HG02642 (cell line): Measurements from ENCODE around the gene CDC45.
A peak's percentile ranks its signal among the peaks of the same experiment; 100 is the strongest.

Experiments
- ATAC-seq: cut with Tn5 transposase; IDR thresholded peaks from one replicate; pipeline ENCODE4 v1.9.1; 2021; ENCODE audit warnings: mild to moderate bottlenecking; ENCODE audit not compliant: unreplicated experiment, poor library complexity

CDC45 gene

GRCh38 chr22:19466848-19467752 lies 12.6 kb upstream of the CDC45 start:
- no peak for ATAC-seq

GRCh38 chr22:19467912-19468311 lies 11.8 kb upstream of the CDC45 start:
- ATAC-seq = no peak

DNA sequence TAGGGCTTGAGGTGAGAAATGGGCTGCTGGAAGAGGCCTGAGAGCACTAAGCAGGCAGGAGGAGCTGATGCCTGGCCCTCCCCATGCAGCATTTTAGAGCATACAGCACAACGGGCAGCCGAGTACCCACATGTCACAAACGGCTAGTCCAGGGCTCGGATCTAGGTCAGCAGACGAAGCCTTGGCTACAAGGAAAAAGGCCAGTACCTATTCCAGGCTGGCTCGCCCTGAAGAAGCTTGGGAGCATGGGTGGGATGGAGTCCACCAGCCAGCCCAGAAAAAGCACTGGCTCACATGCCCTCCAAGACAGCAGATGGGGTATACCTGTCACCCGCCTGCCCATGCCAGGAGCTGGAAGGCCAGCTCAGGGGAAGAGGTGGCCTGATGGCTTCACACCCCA lies 10.3 kb upstream of the CDC45 start:
- ATAC-seq = no peak

- no peak for ATAC-seq
Measured at GRCh38 chr22:19470010-19470409, 9.7 kb upstream of the CDC45 start.

DNA sequence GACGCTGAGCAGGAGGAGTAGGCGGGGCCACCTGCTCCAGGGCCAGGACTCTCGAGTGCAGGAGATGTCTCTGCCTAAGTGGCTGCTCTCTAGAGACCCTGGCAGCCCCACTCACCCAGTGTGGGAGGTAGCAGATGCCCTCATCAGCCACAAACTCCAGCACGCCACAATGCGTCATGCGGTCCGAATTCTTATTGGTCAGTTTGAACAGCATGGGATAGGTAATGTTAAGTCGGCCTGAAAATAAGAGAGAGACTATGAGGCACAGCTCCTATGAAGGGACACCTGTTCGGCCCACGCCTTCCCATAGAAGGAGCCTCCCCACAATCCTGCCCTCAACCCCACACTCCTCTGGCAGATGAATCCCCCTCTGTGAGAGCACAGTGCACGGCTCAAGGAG lies 8.1 kb upstream of the CDC45 start:
- no peak for ATAC-seq

DNA sequence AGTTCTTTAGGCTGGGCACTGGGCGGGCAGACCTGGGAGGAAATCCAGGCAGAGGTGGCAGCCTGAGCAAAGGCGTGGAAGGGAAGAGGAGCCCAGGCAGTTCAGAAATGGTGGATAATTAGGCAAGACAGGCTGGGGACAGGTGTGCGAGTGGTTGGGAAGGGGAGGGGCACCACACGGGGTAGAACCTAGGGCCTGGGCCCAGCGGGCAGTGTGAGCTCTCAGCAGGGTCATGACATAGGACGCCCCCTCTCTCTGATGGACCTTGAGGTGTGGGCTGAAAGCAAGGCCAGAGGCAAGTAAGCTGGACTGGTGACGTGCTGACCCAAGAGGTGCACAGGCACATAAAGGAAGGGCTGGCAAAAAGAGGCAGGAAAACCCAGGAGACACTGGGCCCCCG lies 7.5 kb upstream of the CDC45 start:
- ATAC-seq = no peak

GRCh38 chr22:19473578-19473977 lies 6.1 kb upstream of the CDC45 start:
- no peak for ATAC-seq

- ATAC-seq = no peak
Measured at GRCh38 chr22:19476023-19476422, 3.7 kb upstream of the CDC45 start.

DNA sequence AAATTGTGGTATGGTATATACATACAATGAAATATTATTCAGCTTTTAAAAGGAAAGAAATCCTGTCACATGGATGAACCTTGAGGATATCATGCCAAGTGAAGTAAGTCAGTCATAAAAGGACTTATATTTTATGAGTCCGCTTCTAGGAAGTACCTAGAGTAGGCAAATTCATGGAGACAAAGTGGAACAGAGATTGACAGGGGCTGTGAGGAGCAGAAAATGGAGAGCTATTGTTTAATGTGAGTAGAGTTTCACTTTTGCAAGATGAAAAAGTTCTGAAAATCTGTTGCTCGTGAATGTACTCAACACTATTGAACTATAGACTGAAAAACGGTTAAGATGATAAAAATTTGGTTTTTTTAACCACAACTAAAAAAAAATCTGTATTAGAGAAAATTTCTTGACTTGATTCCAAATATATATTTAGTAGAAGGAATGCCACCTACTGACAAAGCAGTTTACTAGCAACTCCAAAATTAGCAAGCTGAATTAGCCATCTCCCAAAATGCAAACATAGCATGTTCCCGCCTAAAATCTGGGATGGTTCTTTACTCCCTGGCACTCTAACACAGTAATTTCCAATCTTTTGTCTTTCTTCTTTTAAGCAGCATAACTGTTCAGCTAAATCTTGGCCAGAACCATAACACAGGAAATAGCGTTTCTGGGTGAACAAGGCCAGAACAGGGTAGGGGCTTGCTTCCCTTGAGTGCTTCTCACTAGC lies 2.2 kb upstream of the CDC45 start:
- no peak for ATAC-seq

- no peak for ATAC-seq
Measured at GRCh38 chr22:19478045-19478900, 1.4 kb upstream of the CDC45 start.

- ATAC-seq = peak; percentile 67
Measured at GRCh38 chr22:19478901-19479354, 792 bp upstream of the CDC45 start, which contains the start of gene UFD1. Gene UFD1 (minus strand): TSS chr22:19479193. CDS start chr22:19479085, 108 bp downstream.

DNA sequence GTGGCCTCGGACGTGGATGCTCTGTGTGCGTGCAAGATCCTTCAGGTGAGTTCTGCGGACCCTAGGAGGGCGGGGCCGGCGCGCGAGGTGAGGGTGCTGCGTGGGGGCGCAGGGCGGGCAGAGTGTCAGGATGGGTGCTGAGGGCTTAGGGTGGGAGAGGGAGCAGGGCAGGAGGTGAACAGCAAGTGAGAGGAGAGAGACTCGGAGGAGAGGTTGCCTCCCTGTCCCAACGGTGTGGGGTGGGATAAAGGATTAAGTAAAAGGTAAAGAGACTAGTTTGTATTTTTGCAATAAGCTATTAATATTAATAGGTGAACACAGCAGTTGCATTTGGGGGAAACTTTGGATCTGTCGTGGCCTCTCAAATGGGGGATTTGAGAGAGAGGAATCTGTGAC lies 451 bp downstream of the CDC45 start:
- peak; percentile 2 for ATAC-seq

GRCh38 chr22:19480789-19481188 lies 1.1 kb downstream of the CDC45 start:
- ATAC-seq = no peak

- no peak for ATAC-seq
Measured at GRCh38 chr22:19482297-19482696, 2.6 kb downstream of the CDC45 start.

DNA sequence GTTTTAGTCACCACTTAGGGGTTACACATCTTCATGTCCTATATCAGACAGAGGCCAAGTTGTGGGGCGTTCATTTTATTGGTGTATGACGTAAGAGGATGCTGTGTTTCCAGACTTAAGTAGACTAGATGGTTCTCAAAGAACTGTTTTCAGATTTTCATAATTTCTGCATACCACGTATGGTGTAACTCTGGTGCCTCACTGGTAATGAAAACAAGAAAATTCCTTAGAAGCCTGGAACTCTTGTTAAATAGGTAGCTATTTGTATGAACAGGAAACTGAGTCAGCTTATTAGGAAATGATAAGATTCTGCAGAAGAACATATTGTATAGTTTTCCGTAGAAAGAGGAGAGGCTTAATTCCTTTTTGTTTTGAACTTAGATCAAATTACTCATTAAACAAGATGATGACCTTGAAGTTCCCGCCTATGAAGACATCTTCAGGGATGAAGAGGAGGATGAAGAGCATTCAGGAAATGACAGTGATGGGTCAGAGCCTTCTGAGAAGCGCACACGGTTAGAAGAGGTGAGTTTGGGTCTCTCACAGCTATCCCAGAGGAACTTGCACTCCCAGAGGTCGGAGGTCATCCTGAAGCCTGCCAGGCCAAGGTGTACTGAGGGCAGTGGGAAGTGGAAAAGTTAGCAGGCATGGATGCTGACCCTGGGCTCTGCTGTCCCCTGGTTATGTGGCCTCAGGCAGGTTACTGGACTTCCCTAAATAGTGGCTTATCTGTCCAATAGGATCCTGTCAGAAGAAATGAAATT lies 3.9 kb downstream of the CDC45 start:
- no peak for ATAC-seq

- ATAC-seq = no peak
Measured at GRCh38 chr22:19488285-19488684, 8.6 kb downstream of the CDC45 start.

DNA sequence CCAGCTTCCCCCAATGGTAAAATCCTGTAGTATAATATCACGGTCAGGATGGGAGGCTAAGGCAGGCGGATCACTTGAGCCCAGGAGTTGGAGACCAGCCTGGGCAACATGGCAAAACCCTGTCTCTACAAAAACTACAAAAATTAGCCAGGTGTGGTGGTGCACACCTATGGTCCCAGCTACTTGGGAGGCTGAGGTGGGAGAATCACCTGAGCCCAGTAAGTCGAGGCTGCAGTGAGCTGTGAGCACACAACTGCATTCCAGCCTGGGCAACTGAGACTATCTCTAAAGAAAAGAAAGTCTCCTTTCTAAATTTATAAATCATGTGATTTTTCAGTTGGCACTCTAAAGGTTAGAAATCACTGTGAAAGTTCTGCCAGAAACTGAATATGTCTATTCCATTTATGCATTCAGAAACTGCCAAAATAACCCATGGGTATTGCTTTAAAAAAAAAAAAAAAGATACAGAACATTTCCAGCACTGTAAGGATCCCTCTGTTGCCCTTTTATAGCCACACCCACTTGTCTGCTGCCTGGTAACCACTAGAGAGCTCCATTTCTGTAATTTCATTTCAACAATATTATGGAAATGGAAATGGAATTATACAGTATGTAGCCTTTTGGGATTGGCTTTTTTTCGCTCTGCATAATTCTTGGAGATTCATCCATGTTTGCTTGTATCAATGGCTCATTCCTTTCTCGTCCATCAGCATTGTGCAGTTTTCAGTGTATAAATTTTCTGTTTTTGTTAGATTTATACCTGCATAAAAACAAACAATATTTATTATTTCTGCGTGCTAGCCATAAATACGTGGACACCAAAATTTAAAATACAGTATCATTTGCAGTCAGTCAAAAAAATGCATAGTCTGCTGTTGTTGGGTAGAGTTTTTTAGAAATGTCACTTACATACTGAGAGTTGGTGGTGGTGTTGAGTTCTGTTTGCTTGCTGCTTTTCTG lies 9.4 kb downstream of the CDC45 start:
- no peak for ATAC-seq

GRCh38 chr22:19490628-19491230 lies 11.0 kb downstream of the CDC45 start:
- no peak for ATAC-seq
